22Rv1 (cell line): ENCODE results near the gene SYTL3.

Experiments used
- CTCF ChIP-seq: fragments of 450-650 bp; IDR thresholded peaks from 2 replicates; pipeline ENCODE4 v1.5.1; 2017; ENCODE audit warnings: mild to moderate bottlenecking
- ZFX ChIP-seq: fragments of 450-650 bp; IDR thresholded peaks from 2 replicates; pipeline ENCODE4 v1.6.1; 2017; ENCODE audit warnings: antibody characterized with exemption, borderline replicate concordance

DNA sequence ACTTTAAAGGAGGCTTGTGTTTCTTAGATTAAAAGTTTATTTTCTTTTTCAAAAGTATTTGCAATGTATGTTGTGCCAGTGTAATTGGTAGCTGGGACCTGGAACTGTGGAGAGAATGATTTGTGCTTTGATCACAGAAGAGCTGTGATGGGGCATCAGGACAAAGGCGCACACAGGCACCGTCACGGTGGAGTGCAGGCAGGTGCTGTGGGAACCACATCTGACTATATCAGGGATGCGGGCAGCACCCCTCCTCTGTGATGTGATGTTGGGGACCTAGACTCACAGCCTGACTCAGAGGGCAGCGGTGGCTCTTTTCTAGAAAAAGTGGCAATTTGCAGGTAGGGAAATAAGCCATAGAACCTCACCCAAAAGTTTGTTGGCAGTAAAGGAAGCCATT, 34.5 kb downstream of the SYTL3 start:
- no peak for TF ChIP-seq CTCF
- no peak for TF ChIP-seq ZFX
